ENCODE data around the gene NXPH1. TPM values are rescaled to one million over a fixed set of nuclear protein-coding genes. Genes with fewer than 3 reads are reported as not detected.

The NXPH1 gene
- total and polyA plus RNA-seq, 9 of the 15 experiments (the other 6 are each of a cell fraction or from before 2014, with no cell fraction given): 0.16 TPM; not detected in 8

- TF ChIP-seq, protein P1, sequence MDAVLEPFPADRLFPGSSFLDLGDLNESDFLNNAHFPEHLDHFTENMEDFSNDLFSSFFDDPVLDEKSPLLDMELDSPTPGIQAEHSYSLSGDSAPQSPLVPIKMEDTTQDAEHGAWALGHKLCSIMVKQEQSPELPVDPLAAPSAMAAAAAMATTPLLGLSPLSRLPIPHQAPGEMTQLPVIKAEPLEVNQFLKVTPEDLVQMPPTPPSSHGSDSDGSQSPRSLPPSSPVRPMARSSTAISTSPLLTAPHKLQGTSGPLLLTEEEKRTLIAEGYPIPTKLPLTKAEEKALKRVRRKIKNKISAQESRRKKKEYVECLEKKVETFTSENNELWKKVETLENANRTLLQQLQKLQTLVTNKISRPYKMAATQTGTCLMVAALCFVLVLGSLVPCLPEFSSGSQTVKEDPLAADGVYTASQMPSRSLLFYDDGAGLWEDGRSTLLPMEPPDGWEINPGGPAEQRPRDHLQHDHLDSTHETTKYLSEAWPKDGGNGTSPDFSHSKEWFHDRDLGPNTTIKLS (IDR thresholded peaks at IDR 0.05; ENCODE audit: borderline replicate concordance, low read depth): no peak
- no peak for TF ChIP-seq TFE3 (CRISPR knock-in tag; IDR thresholded peaks at IDR 0.05)
- TF ChIP-seq ZNF280A (IDR thresholded peaks at IDR 0.05; ENCODE audit: low read depth, partially characterized antibody): no peak
- no peak for TF ChIP-seq ZNF696 (CRISPR knock-in tag; conservative IDR thresholded peaks at IDR 0.05)
- peak; percentile 58 for TF ChIP-seq ARID1B (IDR thresholded peaks at IDR 0.05)
- no peak for TF ChIP-seq POLR2H (tag; IDR thresholded peaks at IDR 0.05; ENCODE audit: low read depth)
- TF ChIP-seq, protein P2, sequence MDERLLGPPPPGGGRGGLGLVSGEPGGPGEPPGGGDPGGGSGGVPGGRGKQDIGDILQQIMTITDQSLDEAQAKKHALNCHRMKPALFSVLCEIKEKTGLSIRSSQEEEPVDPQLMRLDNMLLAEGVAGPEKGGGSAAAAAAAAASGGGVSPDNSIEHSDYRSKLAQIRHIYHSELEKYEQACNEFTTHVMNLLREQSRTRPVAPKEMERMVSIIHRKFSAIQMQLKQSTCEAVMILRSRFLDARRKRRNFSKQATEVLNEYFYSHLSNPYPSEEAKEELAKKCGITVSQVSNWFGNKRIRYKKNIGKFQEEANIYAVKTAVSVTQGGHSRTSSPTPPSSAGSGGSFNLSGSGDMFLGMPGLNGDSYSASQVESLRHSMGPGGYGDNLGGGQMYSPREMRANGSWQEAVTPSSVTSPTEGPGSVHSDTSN (CRISPR knock-in tag; IDR thresholded peaks at IDR 0.05; ENCODE audit: low read depth): no peak
- TF ChIP-seq, protein P2 (tag; conservative IDR thresholded peaks at IDR 0.05; ENCODE audit: low read depth): 0 out of 2 replicates have a peak, but pooled peaks have one; percentile 29
Measured at GRCh38 chr7:8765374-8765773, 332.0 kb downstream of the NXPH1 start (continued).
